NCI-H82 (cell line): Measurements from ENCODE around the gene FKBP4.

Source experiments
- DNase-seq: peaks from one replicate; lab custom pipeline; 2025; lab: John Stamatoyannopoulos, UW

FKBP4 gene

DNA sequence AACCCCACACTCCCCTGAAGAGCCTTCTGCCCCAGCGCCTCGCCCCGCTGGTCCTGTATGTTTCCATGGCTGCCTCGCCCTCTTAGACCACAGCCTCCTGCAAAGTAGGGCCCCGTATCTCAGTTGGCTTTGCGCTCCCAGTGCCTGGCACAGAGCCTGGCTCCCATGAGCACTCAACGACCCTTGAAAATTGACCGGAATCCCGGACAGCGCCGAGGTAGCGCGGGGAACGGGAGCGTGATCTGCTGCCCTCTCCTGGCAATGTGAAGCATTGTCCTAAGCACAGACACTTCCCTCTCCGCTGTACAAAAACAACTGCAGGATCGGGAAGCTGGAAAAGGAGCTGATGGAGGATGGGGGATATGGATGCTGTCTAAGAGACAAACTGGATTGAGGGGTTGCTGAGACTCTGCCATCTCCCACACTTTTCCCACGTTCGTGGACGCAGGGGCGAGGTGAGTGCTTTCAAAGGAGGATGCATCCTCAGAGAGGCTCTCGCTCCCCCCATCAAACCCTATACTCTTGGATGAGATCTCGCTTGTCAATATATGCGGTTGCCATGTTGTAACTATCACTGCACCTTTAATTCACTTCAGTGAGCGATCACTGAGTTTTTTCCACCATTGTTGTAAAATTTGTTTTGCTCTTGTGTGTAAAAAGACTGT lies 10.7 kb upstream of the FKBP4 start:
- peak; percentile 83 for DNase-seq

DNA sequence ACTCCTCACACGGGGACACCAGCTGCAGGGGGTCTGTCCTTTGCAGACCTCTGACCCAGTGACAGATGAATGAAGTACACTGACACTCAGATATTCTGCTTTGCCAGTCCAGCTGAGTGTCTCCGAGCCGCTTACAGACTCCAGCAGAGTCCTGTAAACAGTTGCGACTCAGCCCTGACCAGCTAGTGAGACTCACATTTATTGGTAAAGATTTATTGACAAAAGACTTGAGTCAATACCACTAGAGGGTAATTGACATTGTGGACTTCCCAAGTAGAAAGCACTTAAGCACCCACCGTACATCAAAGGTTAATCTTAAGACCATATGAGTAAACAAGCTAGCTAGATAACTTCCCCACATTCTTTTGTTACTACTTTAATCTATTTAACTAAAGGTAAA lies 9.8 kb upstream of the FKBP4 start:
- no peak for DNase-seq

DNA sequence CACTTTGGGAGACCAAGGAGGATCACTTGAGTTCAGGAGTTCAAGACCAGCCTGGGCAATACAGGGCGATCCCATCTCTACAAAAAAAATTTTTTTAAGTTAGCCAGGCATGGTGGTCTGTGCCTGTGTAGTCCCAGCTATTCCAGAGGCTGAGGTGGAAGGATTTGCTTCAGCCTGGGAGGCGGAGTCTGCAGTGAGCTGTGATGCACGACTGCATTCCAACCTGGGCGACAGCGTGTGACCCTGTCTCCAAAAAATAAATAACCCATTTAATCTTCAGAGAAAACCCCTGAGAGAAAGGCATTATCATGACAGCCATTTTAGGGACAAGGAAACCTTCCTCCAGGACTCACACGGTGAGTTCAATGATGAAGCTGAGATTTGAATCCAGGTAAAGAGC lies 3.7 kb upstream of the FKBP4 start:
- no peak for DNase-seq

DNA sequence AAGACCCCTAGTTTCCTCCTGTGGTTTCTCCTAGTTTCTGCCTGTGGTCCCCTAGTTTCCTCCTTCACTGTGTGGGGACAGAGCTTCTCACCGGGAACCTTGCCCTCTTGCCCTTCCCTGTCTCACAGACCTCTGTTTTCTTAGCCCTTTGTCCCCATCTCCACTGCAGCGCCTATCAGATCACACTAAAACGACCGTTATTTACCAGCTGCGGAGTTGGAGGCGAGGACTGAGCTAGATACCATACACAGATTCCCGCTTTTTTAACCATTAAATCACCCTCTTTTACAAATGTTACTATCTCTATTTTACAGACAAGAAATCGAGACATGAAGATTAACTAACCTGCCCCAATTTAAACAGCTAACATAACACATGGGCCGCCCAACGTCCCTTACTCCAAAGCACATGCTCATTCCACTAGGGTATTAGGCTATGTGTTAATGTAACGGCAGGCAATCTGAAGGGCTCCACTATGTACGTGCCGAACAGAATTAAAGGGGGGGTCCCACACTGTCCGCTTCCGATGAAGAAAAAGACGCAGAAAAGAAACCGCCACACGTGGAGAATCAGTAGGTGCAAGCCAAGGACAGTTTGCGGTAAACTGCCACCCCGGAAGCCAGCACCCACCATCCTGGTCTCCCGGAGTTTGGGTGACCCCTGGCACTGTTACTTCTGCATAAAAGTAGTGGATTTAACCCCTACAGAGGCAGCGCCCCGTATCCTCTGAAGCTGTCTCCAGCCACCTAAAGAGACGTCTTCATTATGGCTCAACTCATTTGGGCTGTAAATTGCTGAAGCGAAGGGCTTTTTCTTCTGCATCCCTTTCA lies 1.9 kb upstream of the FKBP4 start:
- no peak for DNase-seq

DNA sequence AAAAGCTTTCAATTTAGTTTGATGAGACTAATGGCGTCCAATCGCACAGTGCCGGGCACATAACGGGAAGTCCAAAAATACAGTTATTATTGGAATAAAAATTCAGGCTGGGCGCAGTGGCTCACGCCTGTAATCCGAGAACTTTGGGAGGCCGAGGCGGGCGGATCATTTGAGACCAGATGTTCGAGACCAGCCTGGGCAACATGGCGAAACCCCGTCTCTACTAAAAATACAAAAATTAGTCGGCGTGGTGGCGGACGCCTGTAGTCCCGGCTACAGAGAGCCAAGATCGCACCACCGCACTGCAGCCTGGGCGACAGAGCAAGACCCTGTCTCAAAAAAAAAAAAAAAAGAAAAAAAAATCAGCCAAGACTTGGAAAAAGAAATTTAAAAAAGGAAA lies 1.2 kb upstream of the FKBP4 start:
- no peak for DNase-seq

DNA sequence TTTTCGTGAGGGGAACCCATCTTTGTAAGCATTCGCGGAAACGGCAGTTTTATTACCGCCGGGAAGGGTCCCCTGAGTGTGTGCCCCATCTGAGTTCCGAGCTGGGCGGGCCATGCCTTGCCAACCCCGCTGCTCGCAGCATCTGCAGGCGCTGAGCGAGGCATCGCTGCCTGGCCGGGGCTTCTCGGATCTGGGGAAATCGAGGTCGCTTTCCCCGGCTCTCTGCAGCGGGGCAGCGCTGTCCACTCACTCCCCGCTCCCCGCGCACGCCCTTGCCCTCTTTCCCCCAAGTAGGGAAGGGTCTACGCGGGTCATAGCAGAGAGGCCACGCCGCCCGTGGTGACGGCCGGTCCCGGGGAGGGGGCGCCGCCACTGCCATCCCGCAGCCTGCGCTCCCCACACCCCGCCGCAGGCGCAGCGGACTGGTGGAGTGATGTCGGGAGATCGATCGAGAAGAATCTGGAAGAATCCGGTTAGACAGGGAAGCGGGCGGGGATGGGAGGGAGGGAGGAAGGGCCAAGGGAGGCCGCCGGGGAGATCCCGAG lies 507 bp upstream of the FKBP4 start:
- no peak for DNase-seq

DNA sequence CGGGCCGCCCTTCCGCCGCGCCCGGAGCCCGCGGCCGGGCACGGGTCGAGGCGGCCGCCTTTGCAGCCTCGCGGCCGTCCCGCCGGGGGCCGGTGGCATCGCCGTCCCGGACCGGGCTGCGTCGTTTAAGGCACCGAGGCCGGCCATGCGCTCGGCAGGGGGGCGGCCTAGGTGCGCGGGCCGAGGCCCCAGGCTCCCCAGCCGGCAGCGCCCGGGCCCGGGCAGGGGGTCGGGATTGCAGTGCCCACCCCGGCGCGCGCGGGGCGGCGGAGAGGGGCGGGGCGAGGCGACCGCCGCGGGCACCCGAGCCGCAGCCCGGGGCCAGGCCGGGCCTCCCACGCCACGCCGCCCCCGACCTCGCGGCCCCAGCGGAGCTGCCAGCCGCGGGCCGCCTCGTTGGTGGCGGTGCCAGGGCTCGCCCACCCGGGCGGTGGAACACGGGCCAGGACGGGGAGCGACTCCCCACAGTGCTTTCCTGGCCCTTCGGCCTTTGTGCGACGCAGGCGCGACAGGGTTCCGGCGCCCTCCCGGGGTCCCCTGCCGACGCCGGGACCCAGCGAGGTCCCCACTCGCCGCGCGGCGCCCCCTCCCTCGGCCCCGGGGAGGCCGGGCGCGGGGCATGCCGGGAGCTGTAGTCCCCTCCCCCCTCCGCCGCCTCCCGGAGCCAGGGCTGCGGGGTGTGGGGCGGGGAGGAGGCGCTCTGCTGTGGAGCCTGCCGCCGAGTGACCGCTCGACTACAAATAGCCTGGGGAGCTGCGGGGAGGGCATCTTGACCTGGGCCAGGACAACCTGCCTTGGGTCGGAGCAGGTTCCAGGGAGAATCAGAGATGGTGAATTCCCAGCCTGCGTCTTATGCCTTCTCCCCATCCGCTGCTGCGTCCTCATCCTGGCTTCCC lies 769 bp downstream of the FKBP4 start:
- DNase-seq, result peak; percentile 78

DNA sequence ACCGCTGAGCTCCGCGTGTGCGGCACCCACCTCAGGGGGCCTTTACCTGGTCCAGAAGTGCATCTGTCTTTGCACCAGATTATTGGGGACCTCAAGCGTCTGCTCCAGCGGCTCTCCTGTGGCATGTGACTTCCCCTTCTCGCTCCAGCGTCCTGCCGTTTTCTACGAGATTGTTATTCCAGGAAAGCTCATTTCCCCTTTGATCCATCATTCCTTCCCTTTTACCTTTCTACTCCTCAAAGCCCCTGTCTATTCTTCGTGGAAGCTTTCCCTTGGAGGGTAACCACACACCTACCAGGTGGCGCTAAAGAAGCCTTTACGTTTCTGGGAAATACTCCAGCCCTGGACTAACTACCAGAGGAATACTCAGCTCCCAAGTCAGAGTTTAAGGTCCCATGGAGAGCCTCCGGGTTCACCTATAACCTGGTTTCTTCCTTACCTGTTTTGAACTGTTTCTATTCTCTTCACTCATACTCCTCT lies 1.5 kb downstream of the FKBP4 start:
- peak; percentile 44 for DNase-seq

DNA sequence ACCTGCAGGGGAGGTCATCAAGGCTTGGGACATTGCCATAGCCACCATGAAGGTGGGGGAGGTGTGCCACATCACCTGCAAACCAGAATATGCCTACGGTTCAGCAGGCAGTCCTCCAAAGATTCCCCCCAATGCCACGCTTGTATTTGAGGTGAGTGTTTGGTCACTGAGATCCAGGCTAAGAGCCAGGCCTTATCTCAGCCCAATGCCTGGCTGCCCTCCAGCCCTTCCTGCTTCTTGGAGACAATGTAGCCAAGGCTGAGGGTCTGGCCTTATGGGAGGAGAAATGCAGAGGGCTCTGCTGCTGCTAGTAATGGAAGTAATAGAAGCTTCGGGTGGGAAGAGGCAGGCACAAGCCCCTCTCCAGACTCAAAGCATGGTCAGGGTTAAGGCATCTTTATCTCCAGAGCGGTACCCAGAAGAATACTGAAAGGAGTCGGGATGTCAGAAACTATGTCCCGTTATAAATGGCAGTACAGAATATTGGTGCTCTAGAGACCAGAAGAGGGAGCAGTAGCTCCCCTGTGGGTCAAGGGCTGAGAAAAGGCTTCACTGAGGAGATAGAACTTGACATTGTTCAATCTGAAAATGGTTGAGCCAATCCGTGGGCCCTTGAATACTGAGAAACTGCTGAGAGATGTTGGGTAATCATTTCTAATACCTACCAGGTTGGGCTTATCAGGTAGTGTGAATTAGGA lies 3.1 kb downstream of the FKBP4 start:
- DNase-seq, result no peak

DNA sequence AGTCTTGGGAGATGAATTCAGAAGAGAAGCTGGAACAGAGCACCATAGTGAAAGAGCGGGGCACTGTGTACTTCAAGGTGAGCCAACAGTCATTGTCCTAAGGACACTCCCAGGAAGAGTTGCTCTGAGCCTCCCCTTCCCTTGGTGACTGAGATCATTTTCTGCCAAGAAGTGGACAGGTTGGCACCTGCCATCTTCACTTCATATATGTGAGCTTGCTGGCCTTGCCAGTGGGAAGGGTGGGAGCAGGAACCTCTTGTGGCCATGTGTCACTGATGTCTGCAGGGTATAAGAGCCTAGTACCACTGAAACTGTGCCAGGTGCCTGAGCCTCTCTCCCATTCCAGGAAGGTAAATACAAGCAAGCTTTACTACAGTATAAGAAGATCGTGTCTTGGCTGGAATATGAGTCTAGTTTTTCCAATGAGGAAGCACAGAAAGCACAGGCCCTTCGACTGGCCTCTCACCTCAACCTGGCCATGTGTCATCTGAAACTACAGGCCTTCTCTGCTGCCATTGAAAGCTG lies 5.3 kb downstream of the FKBP4 start:
- no peak for DNase-seq

DNA sequence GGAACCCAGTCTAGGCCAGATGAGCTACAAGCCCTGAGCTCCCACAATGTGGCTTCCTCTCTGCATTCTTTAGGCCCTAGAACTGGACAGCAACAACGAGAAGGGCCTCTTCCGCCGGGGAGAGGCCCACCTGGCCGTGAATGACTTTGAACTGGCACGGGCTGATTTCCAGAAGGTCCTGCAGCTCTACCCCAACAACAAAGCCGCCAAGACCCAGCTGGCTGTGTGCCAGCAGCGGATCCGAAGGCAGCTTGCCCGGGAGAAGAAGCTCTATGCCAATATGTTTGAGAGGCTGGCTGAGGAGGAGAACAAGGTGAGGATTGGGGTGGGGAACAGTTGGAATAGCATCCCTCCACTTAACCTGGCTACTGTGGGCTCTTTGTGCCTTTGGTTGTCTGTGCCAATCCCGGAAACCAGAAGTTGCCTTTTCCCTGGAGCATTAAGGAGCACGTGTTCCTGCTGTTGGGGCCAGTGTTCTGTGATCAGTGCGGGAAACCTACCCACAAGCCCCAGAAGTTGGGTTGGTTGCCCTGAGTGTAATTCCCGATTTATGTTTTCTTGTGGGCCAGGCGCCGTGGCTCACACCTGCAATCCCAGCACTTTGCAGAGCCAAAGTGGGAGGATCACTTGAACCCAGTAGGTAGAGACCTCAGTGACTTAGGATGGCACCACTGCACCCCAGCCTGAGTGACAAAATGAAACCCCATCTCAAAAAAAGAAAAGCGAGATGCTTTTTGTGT lies 6.4 kb downstream of the FKBP4 start:
- DNase-seq, result no peak

DNA sequence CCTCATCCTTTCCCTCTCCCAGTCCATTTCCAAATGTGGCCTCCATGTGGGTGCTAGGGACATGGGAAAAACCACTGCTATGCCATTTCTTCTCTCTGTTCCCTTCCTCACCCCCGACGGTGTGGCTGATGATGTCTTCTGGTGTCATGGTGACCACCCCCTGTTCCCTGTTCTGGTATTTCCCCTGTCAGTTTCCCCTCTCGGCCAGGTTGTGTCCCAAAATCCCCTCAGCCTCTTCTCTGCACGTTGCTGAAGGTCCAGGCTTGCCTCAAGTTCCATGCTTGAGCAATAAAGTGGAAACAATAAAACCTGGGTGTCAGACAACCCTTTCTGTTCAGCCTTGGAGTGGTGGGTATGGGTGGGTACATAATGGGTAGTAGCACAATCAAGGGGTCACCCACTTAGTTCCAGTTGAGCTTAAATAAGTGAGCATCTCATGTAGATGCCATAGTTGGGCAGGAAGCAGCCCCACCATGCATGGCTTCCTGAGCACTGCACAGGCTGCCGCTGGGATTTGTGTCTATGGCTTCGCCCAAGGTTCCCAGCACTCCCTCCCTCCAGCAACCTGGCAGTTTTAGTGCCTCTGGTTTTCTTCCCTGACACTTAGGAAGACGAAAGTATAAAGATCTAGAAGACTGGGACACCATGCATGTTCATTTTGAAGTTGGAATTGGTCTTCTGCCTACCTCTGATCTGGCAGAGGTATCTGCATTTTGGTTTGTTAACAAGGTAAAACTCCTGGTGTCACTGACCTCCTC lies 9.0 kb downstream of the FKBP4 start:
- no peak for DNase-seq

DNA sequence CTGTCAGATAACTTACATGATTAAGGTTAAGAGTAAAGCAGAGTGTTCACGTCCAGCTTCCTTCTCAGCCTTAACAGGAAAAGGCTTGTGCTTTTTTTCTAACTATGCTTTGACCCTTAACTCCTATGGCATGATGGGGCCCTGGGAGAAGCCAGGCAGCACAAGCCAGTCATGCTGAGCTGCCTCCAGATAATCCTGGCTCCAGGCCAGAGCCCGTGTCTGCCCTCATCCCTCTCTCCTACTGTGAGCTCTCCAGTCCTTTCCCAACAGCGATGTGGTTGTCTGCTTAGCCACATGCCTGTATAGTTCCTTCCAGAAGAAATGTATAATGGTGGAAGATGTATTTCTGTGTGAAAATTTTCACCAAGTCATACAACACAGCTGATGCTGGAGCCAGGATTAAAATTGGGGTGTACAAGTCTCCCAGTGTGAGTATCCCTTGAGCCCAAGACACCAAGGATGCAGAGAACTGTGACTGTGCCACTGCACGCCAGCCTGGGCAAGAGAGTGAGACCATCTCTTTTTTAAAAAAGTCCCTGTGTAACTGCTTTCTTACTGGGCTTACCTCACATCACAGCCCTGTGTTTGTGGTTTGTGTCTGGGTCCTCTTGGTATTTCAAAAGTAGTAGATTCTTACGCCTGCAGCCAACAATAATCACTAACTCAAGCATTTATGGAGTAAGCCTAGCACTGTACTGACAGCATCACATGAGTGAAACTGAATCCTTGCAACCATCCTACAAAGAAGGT lies 9.8 kb downstream of the FKBP4 start:
- DNase-seq, result peak; percentile 25

DNA sequence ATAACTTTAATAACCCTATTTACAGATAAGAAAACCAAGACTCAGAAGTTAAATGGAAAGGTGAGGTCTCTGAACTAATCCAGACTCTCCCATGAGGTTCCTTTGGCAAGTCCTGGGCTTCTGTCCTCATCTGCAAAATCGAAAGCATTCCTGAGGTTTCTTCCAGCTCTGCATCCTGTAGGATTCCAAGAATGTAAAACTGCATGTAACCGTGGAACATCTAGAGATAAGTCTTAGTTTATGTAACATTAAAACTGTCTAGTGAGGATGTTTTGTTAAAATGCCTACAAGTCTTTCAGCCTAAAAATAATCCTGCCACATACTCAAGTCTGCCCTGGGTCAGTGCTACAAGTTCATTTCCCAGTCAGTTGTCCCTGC lies 10.4 kb downstream of the FKBP4 start:
- no peak for DNase-seq

DNA sequence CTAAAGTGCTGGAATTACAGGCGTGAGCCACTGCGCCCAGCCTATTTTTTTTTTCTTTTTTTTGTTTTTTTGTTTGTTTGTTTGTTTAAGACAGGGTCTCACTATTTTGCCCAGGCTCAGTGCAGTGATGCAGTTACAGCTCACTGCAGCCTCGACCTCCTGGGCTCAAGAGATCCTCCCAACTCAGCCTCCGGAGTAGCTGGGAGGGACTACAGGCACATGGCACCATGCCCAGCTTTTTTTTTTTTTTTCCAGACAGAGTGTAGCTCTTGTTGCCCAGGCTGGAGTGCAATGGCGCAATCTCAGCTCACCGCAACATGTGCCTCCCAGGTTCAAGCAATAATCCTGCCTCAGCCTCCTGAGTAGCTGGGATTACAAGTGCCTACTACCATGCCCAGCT lies 11.9 kb downstream of the FKBP4 start:
- no peak for DNase-seq

DNA sequence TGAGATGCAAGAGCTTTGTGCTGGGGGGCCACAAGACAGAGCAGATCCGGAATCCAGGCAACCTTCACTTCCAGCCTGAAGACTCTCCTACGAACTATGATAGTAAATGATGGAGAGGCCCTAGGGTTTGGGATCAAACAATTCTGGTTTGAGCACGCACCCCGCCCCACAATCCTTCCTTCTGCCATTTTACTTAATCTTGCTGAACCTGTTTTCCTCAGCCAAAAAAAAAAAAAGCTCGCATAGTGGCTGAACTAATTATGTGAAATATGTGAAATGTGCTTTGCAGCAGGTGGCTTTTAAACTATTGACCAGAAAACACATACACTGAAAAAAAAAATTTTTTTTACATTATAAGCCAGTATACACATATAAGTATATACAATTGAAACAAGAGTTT lies 17.0 kb downstream of the FKBP4 start:
- no peak for DNase-seq

DNA sequence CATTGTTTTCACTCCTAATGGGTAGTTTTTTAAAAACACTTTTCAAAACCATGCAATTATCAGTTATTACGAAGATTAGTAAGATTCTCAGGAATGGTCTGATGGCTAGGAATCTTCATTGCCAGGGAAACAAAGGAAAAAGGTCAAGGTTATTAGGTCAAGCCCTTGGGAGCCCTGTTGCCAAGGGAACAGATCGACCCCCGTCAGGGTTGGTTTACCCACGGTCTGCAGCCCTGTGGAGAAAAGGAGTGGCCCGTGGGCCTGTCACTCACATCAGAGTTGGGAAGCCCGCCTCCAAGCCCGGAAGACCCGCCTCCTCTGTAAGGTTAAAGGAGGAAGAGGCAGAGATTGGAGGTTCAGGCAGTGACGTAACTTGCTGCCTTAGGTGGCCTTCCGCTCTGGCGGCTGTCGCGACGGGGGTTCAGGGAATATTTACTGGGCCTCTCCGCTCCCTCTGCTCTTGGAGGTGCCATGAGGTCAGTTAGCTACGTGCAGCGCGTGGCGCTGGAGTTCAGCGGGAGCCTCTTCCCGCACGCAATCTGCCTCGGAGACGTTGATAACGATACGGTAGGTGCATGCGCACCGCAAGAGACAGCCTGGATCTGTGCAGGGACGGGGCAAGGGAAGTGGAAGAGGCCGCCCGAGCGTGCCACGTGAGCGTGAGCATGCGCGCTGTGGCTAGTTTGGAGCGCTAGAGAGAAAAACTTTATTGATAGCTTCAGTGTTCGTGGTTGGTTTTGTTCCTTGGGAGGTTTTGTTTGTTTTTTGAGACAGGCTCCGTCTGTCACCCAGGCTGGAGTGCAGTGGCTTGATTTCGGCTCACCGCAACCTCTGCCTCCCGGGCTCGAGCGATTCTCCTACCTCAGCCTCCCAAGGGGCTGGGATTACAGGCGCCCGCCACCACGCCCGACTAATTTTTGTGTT lies 17.8 kb downstream of the FKBP4 start, which contains the start of gene ITFG2:
ITFG2 (plus strand) TSS at position 379 of the 924 bp plus-strand sequence; CDS start at position 472, 93 bp downstream.
- DNase-seq, result peak; percentile 100
